Activated naive CD8-positive, alpha-beta T cell treated with anti-CD3 and anti-CD28 coated beads, Interleukin-2, amount 10 ng/mL, durations not matched to agents 7 days and 5 days (primary cell): ENCODE data around the gene POLL. TPM values are rescaled to one million over a fixed set of nuclear protein-coding genes. Genes with fewer than 3 reads are reported as not detected.

Source experiments
- ATAC-seq: fragments of 150-1000 bp; cut with Tn5 transposase; one replicate; pipeline ENCODE4 v1.10.0; 2021; ENCODE audit warnings: low read depth, moderate library complexity
- POLR2A ChIA-PET: fragments of 350-600 bp; sonication (Branson Sonifier 250); formaldehyde crosslinking; loops from one replicate; lab custom pipeline; 2021; ENCODE audit warnings: antibody characterized with exemption; lab: Charles Lee
- DNase-seq: peaks from one replicate; pipeline ENCODE4 v3.0.0; 2021
- H3K27ac Mint-ChIP-seq: one replicate; pipeline ENCODE4 v1.8.0; 2022; ENCODE audit warnings: mild to moderate bottlenecking, mixed read lengths
- H3K27me3 Mint-ChIP-seq: one replicate; pipeline ENCODE4 v1.8.0; 2022; ENCODE audit warnings: mild to moderate bottlenecking, moderate library complexity, mixed read lengths
- H3K36me3 Mint-ChIP-seq: one replicate; pipeline ENCODE4 v1.8.0; 2021; ENCODE audit warnings: mild to moderate bottlenecking, mixed read lengths
- H3K4me1 Mint-ChIP-seq: one replicate; pipeline ENCODE4 v1.8.0; 2021; ENCODE audit warnings: mixed read lengths
- H3K4me3 Mint-ChIP-seq: one replicate; pipeline ENCODE4 v1.8.0; 2022; ENCODE audit warnings: mild to moderate bottlenecking, moderate library complexity, mixed read lengths
- H3K9me3 Mint-ChIP-seq: one replicate; pipeline ENCODE4 v1.8.0; 2021; ENCODE audit warnings: mixed read lengths
- total RNA-seq, 2 experiments: library from RNA; stranded (reverse); gene quantifications; one replicate each; pipeline ENCODE4 v1.2.3, GENCODE V29; 2021

POLL gene
- total RNA-seq, 2 experiments from 2014 or later = 34.9 to 37.7 TPM

DNA sequence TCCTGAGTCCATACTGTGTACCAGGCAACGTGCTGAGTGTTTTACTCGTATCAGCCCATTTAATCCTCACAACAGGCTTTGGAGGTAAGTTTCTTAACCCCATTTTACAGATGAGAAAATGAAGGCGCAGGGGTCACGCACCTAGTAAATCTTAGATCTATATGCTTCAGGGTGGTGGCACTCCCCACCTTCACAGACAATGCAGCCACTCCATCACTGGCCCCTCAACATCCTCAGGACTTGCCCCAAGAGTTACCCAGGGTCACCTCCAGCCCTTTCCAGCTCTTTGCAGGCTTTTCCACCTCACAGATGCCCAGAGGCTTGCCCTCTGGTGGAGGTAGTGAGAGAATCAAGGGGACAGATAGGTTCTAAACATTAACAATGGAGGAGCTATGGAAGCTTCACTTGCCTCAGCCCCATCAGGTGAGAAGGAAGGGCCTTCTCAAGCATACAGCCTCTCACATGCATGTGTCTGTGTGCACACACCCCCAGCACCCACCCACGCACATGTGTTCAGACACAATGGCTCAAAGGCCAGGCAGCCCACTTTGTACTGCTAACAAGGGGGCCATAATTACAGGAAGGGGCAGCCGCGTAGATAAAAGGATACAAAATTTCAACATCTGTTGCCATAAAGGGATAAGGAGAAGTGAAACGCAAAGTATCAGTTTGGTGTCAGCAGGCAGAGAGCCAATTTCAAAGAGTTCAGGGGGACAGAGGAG lies 29.2 kb upstream of the POLL start:
- POLR2A ChIA-PET = no interaction called here
- ATAC-seq (no peak), DNase-seq (peak; percentile 15)
- Mint-ChIP-seq H3K36me3 (peaks cover 5% of the 10 kb centered on the region), H3K4me3 (no peak overlapping the region), H3K4me1 (peaks cover 1% of the 10 kb centered on the region), H3K9me3 (no peaks in the 10 kb centered on the region), H3K27me3 (no peaks in the 10 kb centered on the region), H3K27ac (no peak overlapping the region)

DNA sequence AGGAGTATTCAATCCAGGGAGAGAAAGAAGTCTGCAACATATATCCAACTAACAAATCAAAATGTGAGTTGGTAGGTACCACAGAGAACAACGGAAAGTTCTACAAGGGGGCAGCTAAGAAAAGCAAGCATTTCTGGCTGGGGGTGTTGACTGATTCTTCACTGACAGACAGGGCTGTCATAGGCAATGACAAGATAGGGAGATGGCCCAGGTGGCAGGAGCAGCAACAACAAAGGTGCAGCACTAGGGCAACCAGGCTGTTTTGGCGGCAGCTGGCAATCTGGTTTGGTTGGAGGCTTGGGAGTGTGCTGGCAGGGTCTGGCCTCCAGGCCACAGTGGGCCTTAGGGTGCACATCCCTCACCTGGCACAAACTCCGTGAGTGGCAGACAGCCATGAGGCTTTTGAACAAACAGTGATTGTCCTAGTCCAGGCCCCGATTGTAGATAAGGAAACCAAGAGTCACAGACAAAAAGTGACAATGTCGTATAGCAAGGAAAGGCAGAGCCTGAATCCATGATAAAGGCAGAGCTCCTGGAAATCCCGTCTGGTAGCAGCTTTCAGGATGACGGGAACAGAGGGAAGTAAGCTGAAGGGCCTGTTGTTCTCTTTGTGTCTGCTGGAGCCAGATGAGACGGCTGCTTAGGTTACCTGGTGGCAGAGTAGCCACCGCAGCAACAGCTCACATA lies 28.5 kb upstream of the POLL start:
- H3K27me3 Mint-ChIP-seq = no peaks in the 10 kb centered on the region
- H3K27ac Mint-ChIP-seq = no peak overlapping the region
- no peaks in the 10 kb centered on the region for H3K9me3 Mint-ChIP-seq
- POLR2A ChIA-PET = no interaction called here
- H3K36me3 Mint-ChIP-seq = no peaks in the 10 kb centered on the region
- H3K4me3 Mint-ChIP-seq = no peak overlapping the region
- no peak for ATAC-seq
- DNase-seq = no peak
- H3K4me1 Mint-ChIP-seq = peaks cover 6% of the 10 kb centered on the region

DNA sequence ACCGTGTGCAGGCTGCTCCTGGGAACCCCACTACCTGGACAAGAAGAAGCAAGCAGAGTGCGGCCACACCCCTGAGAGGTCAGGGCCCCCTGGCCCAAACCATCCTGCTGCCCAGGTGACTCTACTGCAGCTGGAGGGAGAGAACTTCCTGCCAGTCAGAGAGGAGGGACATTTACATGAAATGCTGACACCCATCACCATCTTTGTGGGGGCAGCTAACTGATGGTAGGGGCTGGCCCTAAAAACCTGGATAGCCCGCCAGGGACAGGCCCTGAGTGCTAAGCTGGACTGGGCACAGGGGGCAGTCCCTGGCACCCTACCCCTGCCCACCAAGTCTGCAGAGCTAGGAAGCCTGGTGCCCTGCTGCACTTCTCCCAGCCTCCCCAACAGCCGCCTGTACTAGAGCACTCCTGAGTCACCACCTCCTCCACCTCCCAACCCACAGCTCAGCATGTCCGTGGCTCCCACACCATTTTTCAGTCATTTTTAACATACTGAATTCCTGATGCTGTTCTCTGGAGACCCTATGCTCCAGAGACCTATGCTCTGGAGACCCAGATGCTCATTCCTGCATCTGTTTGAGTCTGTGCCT lies 27.6 kb upstream of the POLL start:
- DNase-seq (peak; percentile 9), ATAC-seq (no peak)
- POLR2A ChIA-PET = no interaction called here
- no peaks in the 10 kb centered on the region for H3K9me3 Mint-ChIP-seq
- no peak overlapping the region for H3K4me3 Mint-ChIP-seq
- no peaks in the 10 kb centered on the region for H3K27me3 Mint-ChIP-seq
- H3K36me3 Mint-ChIP-seq = no peaks in the 10 kb centered on the region
- peaks cover 7% of the 10 kb centered on the region for H3K4me1 Mint-ChIP-seq
- no peak overlapping the region for H3K27ac Mint-ChIP-seq

DNA sequence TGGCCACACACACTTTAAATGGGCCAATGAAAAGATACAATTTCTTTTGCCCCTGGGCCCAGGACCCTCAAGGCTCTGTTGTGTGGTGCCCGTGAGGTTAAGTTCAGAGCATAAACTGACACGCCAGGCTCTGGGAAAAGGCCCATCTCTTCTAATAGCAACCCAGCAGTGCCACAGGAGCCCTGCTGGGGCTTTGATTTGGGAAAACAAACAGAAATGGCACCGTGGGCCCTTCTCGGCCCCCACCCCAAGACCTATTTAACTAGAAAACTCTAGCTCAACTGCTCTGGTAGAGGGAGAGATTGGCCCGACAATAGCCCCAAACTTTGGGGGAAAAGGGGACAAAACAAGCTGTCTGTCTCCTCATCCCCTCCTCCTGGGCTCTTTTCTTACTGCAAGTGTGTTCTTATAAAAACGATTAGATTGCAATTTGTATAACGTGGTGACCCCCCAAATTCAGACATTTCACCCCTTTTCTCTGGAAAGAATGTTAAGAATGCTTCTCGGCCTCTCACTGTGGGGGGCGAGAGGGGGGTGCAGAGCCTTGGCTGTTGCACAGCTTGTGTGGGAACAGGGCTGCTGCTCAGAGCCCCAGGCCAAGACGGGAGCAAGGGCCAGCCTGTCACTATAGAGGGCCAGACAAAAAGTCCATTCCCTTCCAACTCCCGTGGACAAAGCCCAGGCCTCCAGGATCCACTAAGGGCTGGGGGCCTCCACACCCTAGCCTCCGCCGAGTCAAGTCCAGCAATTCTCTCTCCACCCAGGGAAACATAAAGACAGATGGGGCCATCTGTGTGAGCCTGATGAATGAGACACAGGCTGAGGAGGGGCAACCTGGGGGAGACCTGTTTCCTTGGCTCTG lies 26.8 kb upstream of the POLL start:
- H3K36me3 Mint-ChIP-seq = no peaks in the 10 kb centered on the region
- POLR2A ChIA-PET = no interaction called here
- H3K9me3 Mint-ChIP-seq = no peaks in the 10 kb centered on the region
- H3K4me3 Mint-ChIP-seq = no peak overlapping the region
- no peaks in the 10 kb centered on the region for H3K27me3 Mint-ChIP-seq
- H3K27ac Mint-ChIP-seq = no peak overlapping the region
- ATAC-seq (no peak), DNase-seq (peak; percentile 15)
- H3K4me1 Mint-ChIP-seq = peaks cover 7% of the 10 kb centered on the region

DNA sequence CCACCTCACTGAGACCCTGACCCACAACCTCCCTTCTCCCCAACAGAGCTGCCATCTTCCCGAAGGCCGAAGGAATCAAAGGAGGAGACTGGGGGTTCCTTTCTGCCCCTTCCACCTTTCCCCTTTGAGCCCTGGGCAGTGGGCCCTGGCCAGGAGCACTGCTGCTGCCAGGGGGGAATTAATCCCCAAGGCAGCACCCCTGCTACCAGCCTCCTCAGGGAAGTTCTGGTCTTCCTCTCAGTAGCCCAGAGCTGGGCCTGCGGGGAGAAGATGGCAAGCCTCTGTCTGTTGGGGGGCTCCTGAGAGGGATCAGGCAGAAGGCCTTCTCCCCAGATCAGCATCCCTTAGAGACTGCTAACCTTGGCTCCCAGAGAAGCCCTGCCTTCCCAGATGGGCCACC lies 25.6 kb upstream of the POLL start:
- POLR2A ChIA-PET = no interaction called here
- no peaks in the 10 kb centered on the region for H3K9me3 Mint-ChIP-seq
- H3K27me3 Mint-ChIP-seq = no peaks in the 10 kb centered on the region
- no peak overlapping the region for H3K4me3 Mint-ChIP-seq
- DNase-seq (peak; percentile 20), ATAC-seq (no peak)
- H3K4me1 Mint-ChIP-seq = peaks cover 7% of the 10 kb centered on the region
- H3K27ac Mint-ChIP-seq = no peak overlapping the region
- H3K36me3 Mint-ChIP-seq = peaks cover 2% of the 10 kb centered on the region

DNA sequence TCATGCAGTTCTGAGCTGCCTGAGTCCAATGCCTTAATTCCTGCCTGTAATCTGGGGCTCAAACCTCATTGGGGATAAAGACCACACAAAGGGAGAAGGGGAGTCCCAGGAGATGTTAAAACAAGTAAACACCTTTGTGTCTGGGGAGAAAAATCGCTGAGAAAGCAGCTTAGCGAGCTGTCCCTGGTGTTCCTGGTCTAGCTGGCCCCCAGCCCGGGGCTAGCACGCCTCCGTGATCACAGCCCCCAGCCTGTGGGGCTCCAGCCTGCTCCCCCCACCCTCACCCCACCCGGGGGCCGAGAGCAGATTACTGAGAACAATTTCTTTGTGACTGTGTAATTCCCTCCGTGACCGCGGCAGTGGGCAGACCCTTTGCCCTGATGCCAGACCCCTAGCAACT lies 24.8 kb upstream of the POLL start:
- POLR2A ChIA-PET = interaction anchor here (0.7 kb wide), 1 partner anchor 11 kb away, joined by 3 read pairs; no protein-coding TSS in a partner anchor
- DNase-seq (no peak), ATAC-seq (no peak)
- Mint-ChIP-seq H3K9me3 (no peaks in the 10 kb centered on the region), H3K27me3 (no peaks in the 10 kb centered on the region), H3K4me3 (no peak overlapping the region), H3K36me3 (peaks cover 3% of the 10 kb centered on the region), H3K27ac (no peak overlapping the region), H3K4me1 (peaks cover 7% of the 10 kb centered on the region)

DNA sequence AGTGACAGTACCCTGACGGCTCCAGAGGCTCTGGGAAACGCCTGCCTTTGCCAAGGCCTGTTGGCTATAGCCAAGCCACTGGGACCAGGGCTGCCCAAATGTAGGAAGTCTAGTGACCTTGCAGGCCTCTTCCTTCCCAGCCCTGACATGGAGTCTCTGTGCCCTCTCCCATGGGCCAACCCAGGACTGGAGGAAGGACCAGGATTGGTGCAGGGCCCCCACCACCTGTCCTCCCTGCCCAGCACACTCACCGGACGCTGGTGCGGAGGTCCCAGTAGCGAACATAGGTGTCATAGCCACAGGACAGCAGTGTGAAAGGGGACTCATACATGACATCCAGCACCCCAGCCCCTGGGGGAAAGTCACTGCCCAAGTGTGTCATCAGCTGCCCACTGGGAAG lies 24.0 kb upstream of the POLL start:
- DNase-seq (peak; percentile 27), ATAC-seq (no peak)
- Mint-ChIP-seq H3K27ac (no peak overlapping the region), H3K27me3 (no peaks in the 10 kb centered on the region), H3K4me1 (peaks cover 6% of the 10 kb centered on the region), H3K36me3 (peaks cover 3% of the 10 kb centered on the region), H3K4me3 (no peak overlapping the region), H3K9me3 (no peaks in the 10 kb centered on the region)
- POLR2A ChIA-PET = no interaction called here

DNA sequence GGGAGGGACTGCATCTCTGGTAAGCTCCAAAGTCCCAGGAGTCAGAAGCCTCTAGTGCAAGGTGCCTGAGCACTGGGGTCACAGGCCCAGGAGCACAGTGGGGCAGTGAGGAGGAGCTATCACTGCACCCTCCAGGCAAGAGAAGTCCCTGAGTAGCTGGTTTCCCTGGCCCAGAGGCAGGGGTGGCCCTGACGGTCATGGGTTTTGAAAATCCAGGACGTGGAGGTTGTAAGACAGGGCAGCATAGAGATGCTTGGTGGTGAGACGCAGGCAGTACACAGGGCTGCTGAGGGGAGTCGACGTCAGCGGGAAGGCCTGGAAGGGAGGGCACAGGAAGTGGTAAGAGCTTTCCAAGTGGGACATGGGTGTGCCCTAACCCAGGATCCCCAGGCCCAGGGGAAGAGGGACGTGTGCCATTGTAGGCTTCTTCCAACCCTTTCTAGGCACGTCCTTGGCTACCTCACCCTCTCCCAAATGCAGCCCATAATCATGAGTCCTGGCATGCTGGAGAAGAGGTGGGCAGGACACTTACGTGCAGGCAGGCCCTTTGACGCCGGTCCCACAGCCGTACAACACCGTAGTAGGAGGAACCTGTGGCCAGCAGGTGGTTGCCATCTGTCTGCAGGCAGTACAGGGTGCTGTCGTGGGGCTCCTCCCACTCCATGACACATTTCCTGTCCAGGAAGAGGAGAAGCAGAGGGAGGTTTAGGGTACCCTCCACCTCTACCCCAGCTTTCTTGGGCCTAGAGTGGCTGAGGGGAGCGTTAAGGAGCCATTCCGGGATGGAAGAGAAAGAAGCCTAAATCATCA lies 23.2 kb upstream of the POLL start:
- peaks cover 6% of the 10 kb centered on the region for H3K4me1 Mint-ChIP-seq
- no peaks in the 10 kb centered on the region for H3K9me3 Mint-ChIP-seq
- H3K4me3 Mint-ChIP-seq = no peak overlapping the region
- H3K27ac Mint-ChIP-seq = peak overlapping the region; percentile 82
- ATAC-seq (peak; percentile 63), DNase-seq (peak; percentile 32)
- POLR2A ChIA-PET = no interaction called here
- no peaks in the 10 kb centered on the region for H3K27me3 Mint-ChIP-seq
- H3K36me3 Mint-ChIP-seq = peaks cover 5% of the 10 kb centered on the region

DNA sequence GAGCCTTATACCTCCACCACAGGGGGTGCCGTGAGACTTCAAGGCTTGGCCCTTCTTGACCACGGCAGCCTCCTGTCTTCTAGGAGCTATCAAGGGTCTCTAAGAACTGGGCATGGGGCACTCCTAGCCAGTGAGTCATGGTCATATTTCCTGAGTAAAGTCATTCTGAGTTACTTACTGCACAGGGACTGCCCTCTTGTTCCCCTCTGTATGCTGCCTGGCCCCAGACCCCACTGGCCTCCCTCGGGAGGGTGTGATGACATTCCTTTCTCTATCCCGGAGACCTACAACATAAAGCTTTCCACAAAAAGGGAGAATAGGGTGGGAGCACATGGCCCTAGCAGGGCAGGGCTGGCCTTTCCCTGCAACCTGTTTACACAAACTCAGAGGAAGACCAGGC lies 21.4 kb upstream of the POLL start:
- Mint-ChIP-seq H3K27me3 (no peaks in the 10 kb centered on the region), H3K9me3 (no peaks in the 10 kb centered on the region), H3K27ac (no peak overlapping the region), H3K4me3 (no peak overlapping the region), H3K4me1 (peaks cover 6% of the 10 kb centered on the region), H3K36me3 (peaks cover 5% of the 10 kb centered on the region)
- POLR2A ChIA-PET = interaction anchor here (0.5 kb wide), 1 partner anchor 180 kb away, joined by 3 read pairs; no protein-coding TSS in a partner anchor
- ATAC-seq = no peak
- DNase-seq = peak; percentile 17

DNA sequence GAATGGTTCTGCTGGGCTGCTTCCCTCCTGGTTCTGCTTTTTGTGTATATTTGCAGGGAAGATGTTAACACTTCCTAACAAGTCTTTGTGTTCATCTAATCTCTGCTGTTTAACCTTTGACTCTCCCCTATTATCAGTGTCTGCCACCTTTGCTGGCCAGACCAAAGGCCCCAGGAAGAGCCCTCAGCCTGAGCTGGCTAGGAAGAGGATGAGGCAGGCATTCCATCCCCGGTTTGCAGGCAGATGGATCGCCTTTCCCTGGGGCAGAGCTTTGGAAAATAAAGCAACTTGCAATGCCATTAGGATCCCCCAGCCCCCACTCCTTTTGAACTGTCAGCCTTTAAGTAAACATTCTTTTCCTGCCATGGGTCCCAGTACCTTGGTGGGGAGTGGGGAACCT lies 19.1 kb upstream of the POLL start:
- ATAC-seq (no peak), DNase-seq (no peak)
- Mint-ChIP-seq H3K36me3 (peaks cover 6% of the 10 kb centered on the region), H3K27ac (no peak overlapping the region), H3K4me1 (peaks cover 6% of the 10 kb centered on the region), H3K4me3 (no peak overlapping the region), H3K27me3 (no peaks in the 10 kb centered on the region), H3K9me3 (no peaks in the 10 kb centered on the region)
- POLR2A ChIA-PET = no interaction called here

DNA sequence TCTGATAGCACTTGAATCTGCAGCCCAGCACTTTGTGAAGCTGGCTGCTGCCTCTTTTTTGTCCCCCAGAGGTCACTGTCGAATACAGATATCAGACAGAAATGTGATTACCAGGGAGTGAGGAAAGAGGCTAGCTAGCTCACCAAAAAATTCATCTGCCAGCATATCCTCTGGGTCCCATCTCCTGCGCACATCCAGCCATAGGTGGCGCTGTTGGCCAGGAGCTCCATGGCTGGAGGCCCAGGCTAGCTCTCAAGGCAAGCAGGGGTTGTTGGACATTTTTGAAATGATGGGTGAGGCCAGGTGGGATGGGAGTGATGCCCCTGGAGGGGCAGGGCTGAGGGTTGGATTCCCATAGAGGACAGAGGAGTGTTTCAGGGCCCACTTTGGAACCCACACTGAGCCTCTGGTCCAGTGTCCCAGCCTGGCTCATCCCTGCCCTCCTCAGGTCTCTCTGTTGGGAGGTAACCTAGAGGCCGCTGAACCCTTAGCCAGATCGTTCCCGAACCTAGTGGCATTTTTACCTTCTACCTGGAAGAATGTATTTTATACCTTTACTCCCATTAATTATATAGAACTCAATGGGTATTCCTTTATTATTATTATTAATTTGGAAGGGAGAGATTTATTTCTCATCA lies 14.8 kb upstream of the POLL start:
- Mint-ChIP-seq H3K4me1 (no peaks in the 10 kb centered on the region), H3K9me3 (no peaks in the 10 kb centered on the region), H3K27ac (no peak overlapping the region), H3K27me3 (no peaks in the 10 kb centered on the region), H3K4me3 (no peak overlapping the region), H3K36me3 (peaks cover 3% of the 10 kb centered on the region)
- peak; percentile 83 for DNase-seq
- POLR2A ChIA-PET = interaction anchor here (0.7 to 1.5 kb wide), 3 partner anchors 15 to 181 kb away, joined by 3 to 5 read pairs (median 5); partner anchors contain the start of genes DPCD, NPM3 and POLL
- peak; percentile 94 for ATAC-seq

DNA sequence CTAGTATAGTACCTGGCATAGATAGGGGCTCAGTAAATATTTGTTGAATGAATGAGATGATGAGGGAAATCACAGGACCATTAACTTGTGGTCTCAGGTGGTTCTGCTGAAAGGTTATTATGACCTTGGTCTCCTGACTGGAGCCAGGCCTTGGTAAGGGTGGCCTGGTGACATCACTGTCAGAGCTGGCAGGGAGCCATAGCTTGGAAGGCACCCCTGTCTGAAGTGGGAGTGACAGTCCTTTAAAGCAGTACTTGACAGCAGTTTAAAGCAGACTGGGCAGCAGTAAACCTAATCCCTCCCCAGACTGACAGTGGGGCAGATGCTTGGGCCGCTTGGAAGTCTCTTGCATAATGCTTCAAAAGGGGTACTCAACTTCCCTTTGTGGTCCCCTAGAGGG lies 13.5 kb upstream of the POLL start:
- no peaks in the 10 kb centered on the region for H3K4me1 Mint-ChIP-seq
- no peak overlapping the region for H3K27ac Mint-ChIP-seq
- H3K9me3 Mint-ChIP-seq = no peaks in the 10 kb centered on the region
- no peak overlapping the region for H3K4me3 Mint-ChIP-seq
- no peaks in the 10 kb centered on the region for H3K27me3 Mint-ChIP-seq
- no peak for ATAC-seq
- DNase-seq = no peak
- peaks cover 3% of the 10 kb centered on the region for H3K36me3 Mint-ChIP-seq
- POLR2A ChIA-PET = no interaction called here
